Cardiac muscle cell (in vitro differentiated cells and primary cell): ENCODE results near the gene AXIN2. TPM values are rescaled to one million over a fixed set of nuclear protein-coding genes. Genes with fewer than 3 reads are reported as not detected.

Experiments used
- DNase-seq, 2 donors: peaks; one replicate each; pipeline versions ENCODE4 v3.0.0 to v3.0.0-alpha.2; 2010 to 2017; ENCODE audit warnings: low read depth in 1 of 2, low spot score in 1 of 2
- H3K27ac ChIP-seq: fragments of 200-600 bp; sonication (generic); 2 replicates; pipeline ENCODE4 v1.5.1; 2016
- H3K27me3 ChIP-seq: fragments of 200-600 bp; sonication (generic); 2 replicates; pipeline ENCODE4 v1.6.0; 2016; ENCODE audit warnings: control low read depth
- H3K36me3 ChIP-seq: fragments of 200-600 bp; sonication (generic); 2 replicates; pipeline ENCODE4 v1.5.1; 2016; ENCODE audit warnings: control low read depth
- H3K4me1 ChIP-seq: fragments of 200-600 bp; sonication (generic); 2 replicates; pipeline ENCODE4 v1.8.1; 2017; ENCODE audit warnings: low read depth, mild to moderate bottlenecking, mixed run types
- H3K4me3 ChIP-seq: fragments of 200-600 bp; sonication (generic); 2 replicates; pipeline ENCODE4 v1.5.1; 2016; ENCODE audit warnings: mild to moderate bottlenecking
- H3K9me3 ChIP-seq: fragments of 200-600 bp; sonication (generic); 2 replicates; pipeline ENCODE4 v1.5.1; 2017; ENCODE audit warnings: low read depth, mild to moderate bottlenecking, control low read depth
- polyA plus RNA-seq: library from polyadenylated mRNA; unstranded; fragments of >200 nt; fragmentation: Nextera tagmentation; extraction: Ambion mirVana; gene quantifications from 2 replicates; pipeline ENCODE4 v1.2.1, GENCODE V29; 2016
- total RNA-seq: library from RNA; depleted of rRNA; stranded (reverse); fragments of >200 nt; gene quantifications from 2 replicates; pipeline ENCODE4 v1.2.3, GENCODE V29; 2016
- TF ChIP-seq, protein P1 (sequence below): IDR thresholded peaks from 2 replicates; pipeline ENCODE4 v1.5.1; 2012; ENCODE audit warnings: low read depth, mild to moderate bottlenecking, low read length

Gene AXIN2
- total and polyA plus RNA-seq, 2 experiments from 2014 or later = 22.3 to 35.4 TPM

DNA sequence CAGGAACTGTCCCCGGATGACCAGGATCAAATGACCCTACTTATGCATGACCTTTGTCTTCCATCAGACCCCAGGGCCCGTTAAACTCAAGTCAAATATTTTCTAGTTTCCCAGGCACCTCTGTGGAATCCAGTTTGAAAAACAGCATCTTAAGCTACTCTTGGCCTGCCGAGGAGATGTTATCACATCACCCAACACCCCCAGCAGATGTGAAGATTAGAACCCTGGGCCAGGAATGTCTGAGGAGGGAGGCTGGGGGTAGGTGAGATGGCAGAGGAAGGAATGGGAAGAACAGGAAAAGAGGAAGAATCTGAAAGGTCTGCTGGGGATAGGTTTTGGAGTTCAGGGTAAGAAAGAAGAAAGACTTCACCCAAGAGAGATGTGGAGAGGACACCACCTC, 79.2 kb downstream of the AXIN2 start:
- no peaks in the 10 kb centered on the region for H3K36me3 ChIP-seq
- H3K9me3 ChIP-seq = no peaks in the 10 kb centered on the region
- H3K4me1 ChIP-seq = peaks cover 4% of the 10 kb centered on the region
- H3K27ac ChIP-seq = no peak overlapping the region
- no peak overlapping the region for H3K4me3 ChIP-seq
- DNase-seq = no peak
- TF ChIP-seq, protein P1, sequence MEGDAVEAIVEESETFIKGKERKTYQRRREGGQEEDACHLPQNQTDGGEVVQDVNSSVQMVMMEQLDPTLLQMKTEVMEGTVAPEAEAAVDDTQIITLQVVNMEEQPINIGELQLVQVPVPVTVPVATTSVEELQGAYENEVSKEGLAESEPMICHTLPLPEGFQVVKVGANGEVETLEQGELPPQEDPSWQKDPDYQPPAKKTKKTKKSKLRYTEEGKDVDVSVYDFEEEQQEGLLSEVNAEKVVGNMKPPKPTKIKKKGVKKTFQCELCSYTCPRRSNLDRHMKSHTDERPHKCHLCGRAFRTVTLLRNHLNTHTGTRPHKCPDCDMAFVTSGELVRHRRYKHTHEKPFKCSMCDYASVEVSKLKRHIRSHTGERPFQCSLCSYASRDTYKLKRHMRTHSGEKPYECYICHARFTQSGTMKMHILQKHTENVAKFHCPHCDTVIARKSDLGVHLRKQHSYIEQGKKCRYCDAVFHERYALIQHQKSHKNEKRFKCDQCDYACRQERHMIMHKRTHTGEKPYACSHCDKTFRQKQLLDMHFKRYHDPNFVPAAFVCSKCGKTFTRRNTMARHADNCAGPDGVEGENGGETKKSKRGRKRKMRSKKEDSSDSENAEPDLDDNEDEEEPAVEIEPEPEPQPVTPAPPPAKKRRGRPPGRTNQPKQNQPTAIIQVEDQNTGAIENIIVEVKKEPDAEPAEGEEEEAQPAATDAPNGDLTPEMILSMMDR = no peak
- no peaks in the 10 kb centered on the region for H3K27me3 ChIP-seq

DNA sequence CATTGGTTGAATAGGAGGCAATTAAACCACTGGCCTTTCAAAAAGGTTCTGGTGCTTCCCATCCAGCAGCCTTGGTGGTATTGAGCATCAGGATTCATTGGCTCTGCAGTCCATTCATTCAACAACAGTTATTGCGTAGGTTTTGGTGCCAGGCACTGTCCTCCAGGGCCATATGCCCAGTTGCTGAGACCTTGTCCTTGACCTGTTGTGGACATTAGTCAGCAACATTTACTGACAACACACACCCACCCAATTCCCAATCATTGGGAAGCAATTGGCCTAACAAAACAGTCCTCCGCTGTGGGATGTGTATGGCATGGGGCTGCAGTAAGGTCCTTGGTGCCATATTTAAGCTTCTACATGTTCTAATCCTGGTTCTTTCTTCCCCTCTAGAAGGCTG, 82.2 kb downstream of the AXIN2 start:
- no peak overlapping the region for H3K27ac ChIP-seq
- no peaks in the 10 kb centered on the region for H3K4me1 ChIP-seq
- TF ChIP-seq, protein P1 = no peak
- no peaks in the 10 kb centered on the region for H3K27me3 ChIP-seq
- no peaks in the 10 kb centered on the region for H3K9me3 ChIP-seq
- H3K4me3 ChIP-seq = no peak overlapping the region
- H3K36me3 ChIP-seq = no peaks in the 10 kb centered on the region
- DNase-seq = no peak
